Activated T-cell treated with anti-CD3 and anti-CD28 coated beads, Interleukin-2, amount 50 U/mL, for 1 hour (primary cell): ENCODE measurements around the gene AKAP5.

Source experiments
- DNase-seq: peaks from one replicate; pipeline ENCODE4 v3.0.0-alpha.2; 2020

Gene AKAP5

GRCh38 chr14:64461221-64461620 lies 4.1 kb upstream of the AKAP5 start:
- no peak for DNase-seq

GRCh38 chr14:64463195-64463594 lies 2.1 kb upstream of the AKAP5 start:
- no peak for DNase-seq

GRCh38 chr14:64463873-64464272 lies 1.4 kb upstream of the AKAP5 start:
- DNase-seq = no peak

DNA sequence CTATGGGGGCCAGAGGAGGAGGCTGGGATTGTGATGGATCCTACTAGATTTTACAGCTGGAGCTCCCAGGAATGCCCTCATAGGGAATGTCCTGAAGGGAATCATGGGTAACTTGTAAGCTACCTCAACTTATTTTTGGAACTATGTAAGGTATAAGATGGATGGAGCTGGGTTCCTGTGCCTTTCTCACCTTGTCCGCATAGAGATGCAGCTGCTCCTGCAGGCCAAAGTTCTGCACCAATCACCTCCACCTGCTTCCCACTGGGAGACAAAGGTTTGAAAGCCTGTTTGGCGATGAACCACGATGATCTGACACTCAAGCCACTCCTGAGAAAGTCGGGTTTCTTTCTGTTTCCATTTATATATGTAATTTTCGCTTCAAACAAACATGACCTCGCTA lies 648 bp upstream of the AKAP5 start:
- DNase-seq = no peak

- no peak for DNase-seq
These were observed 694 bp downstream of the AKAP5 start for GRCh38 chr14:64465831-64466554.

GRCh38 chr14:64467101-64467500 lies 1.8 kb downstream of the AKAP5 start:
- DNase-seq = no peak

GRCh38 chr14:64467566-64467965 lies 2.3 kb downstream of the AKAP5 start:
- DNase-seq = no peak

- DNase-seq = no peak
These were observed 3.2 kb downstream of the AKAP5 start for GRCh38 chr14:64468451-64468850.

- DNase-seq = no peak
These were observed 8.7 kb downstream of the AKAP5 start for GRCh38 chr14:64474041-64474440.

DNA sequence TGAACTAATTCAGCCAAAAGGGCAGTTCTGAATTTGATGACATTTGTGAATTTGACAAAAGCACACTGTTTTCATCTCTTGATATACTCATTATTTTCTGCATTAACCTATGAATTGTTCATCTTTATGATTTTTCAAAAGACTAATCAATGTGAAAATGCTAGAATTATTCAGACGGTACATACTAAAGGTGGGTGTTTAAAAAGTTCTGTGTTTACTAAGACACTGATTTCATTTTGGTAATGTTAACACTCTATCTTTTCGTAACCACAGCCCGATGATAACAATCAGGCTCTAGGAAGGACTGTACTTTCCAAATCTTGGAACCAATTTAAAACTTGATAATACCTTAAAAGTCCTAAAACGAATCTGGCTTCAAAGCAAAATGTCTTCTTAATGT lies 9.4 kb downstream of the AKAP5 start:
- no peak for DNase-seq

- no peak for DNase-seq
These were observed 10.4 kb downstream of the AKAP5 start for GRCh38 chr14:64475585-64476273.

GRCh38 chr14:64476438-64476837 lies 11.1 kb downstream of the AKAP5 start:
- DNase-seq = no peak

DNA sequence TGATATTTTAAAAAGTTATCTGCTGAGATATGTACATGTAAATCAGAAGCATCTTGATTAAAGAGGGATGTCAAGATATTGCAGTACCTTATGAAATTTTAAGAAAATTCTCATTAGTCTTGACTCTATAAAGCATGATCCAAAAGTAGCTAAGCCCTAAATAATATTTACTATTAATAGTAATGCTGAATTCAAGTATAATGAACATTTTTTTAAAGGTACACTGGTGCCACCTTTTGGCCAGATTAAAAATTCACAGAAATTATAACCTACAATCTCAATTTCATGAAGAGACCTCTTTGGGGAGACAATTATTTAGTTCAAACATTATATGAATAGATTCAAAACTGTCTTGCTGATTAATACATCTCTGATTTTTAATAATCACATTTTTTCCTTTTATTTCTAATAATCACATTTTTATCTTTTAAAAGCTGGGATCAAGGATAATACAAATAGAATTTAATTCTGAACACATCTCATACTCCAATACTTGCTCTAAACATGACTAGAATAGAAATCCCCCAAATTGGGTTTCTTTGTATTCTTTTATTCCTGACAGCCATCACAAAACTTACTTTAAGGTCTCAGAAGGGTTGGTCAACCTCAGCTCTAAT lies 13.4 kb downstream of the AKAP5 start:
- no peak for DNase-seq

- DNase-seq = no peak
These were observed 23.3 kb downstream of the AKAP5 start for GRCh38 chr14:64488590-64489099.

DNA sequence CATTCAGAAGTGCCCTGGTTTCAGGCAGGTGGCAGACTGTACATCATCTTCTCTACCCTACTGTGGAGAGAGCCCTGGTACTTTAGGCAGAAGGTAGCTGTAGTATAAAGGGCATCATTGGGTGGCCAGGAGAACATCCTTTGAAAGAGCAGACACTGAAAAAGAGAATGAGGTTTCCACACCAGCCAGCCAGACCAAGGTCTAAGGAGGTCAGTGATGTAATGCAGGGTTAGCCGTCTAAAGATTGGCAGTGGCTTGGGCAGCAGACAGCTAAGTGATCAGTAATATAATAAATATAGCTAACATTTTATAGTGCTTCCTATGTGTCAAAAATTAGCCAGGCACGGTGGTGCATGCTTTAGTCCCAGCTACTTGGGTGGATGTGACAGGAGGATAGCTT lies 26.3 kb downstream of the AKAP5 start:
- no peak for DNase-seq

GRCh38 chr14:64493455-64493854 lies 28.2 kb downstream of the AKAP5 start:
- DNase-seq = no peak

GRCh38 chr14:64495252-64495651 lies 30.0 kb downstream of the AKAP5 start:
- no peak for DNase-seq

DNA sequence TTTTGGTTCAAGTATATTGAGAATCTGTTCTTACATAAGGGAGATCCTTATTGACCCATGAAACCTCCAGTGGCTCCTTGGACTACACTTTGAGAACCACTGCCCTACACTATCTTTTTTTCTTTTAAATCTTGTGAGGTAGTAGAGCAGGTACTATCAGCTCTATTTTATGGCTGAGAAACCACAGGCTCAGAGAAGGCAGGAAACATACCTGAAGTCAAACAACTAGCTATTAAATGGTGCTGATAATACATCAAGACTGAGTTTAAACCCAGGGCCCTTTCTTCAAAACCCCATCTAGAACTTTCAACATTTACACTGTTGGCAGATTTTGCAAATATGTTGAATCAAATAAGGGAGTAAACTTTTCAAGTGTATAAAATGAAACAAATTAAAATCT lies 31.5 kb downstream of the AKAP5 start:
- DNase-seq = no peak

DNA sequence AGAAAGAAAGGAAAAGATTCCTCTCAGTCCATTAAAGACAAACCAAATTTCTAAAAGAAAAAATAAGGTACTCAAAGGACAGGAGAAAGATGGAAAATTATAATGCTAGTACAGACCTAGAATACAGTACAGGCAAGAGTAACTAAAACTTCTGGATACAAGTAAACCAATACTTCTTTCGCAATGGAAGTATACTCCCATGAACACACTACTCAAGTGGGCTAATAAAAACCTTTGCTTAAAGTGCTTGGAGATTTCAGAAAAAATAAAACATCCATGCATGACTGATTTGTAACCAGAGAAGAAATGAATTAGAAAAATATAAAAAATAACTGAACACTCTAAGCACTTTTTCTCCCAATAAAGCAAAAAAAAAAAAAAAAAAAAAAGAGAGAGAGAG lies 34.8 kb downstream of the AKAP5 start:
- DNase-seq = no peak

DNA sequence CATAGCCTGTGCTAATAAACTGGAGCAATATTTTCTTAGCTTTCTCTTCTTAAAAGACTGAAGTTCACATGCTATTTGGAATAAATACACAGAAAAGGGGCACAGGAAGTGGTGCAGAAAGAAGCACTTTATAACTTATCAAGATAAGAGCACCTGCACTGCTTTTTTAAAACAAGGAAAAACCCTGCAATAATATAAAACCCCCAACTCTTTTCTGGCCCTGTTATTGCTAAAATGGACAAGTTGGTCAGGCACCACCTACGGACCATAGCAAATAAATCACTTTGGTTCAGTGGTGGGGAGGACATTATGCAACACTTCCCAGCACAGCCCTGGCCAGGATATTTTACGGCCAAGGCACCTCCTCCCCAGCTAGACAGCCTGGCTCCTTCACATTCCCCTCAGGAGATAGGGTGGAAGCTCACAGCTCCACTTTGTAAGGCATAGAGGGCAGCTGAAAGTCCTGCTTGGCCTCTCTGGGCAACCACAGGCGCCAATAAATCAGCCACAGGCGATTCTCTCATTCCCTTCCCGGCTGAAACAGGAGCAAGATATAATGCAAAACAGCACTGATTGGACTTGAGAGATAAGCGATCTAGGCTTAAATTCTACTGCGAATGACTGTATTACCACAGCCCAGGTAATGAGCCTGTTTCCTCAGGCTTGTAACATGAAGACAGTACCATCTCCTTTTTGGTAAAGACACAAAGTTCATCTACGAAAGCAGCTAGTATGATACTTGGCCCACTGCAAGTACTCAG lies 36.3 kb downstream of the AKAP5 start:
- DNase-seq = peak; percentile 28

DNA sequence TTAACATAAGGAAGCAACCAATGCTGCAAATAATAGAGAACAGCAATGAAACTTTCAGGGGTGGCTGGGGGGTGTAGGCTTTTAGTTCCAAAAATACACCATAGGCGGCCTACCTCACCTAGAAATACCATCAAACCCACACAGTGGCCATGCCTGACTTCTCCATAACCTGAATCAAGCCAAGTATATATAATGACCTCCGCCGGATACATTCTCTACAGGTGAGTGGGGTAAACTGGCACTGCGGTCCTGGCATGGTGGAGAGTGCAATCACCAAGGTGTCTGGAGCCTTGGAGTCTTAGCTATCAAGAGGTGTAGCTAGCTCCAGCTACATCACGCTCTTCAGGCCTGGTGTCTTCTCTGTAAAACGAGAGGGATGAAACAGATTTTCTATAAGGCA lies 37.2 kb downstream of the AKAP5 start:
- DNase-seq = peak; percentile 40

GRCh38 chr14:64502887-64503433 lies 37.7 kb downstream of the AKAP5 start:
- DNase-seq = no peak
